H1 (cell line): ENCODE data around the gene CST7. TPM values are rescaled to one million over a fixed set of nuclear protein-coding genes. Genes with fewer than 3 reads are reported as not detected.
A peak's percentile ranks its signal among the peaks of the same experiment; 100 is the strongest.

ENCODE experiments used
- CTCF ChIA-PET: fragments of 300-600 bp; sonication (Branson Sonifier 250); formaldehyde crosslinking; loops from one replicate; lab custom pipeline; 2021; ENCODE audit not compliant: partially characterized antibody; lab: Charles Lee
- POLR2A ChIA-PET: fragments of 300-600 bp; sonication (Branson Sonifier 250); formaldehyde crosslinking; loops from one replicate; lab custom pipeline; 2021; ENCODE audit warnings: inconsistent platforms; ENCODE audit not compliant: partially characterized antibody; lab: Charles Lee
- DNase-seq, 2 experiments: peaks; one replicate each; pipeline versions ENCODE4 v3.0.0 to v3.0.0-alpha.2; 2010 to 2022; ENCODE audit warnings: low spot score in 2 of 2, low read depth in 1 of 2, mixed read lengths in 1 of 2
- FAIRE-seq: peaks from 2 replicates; lab custom pipeline; 2011; peaks lifted over from hg19 to GRCh38; lab: Jason Lieb, UNC
- H2AFZ ChIP-seq: 2 replicates; pipeline ENCODE4 v1.8.1; 2012; ENCODE audit warnings: low read length, inconsistent platforms
- H2AK5ac ChIP-seq: 2 replicates; pipeline ENCODE4 v1.6.1; 2013; ENCODE audit warnings: low read depth, low read length
- H2BK120ac ChIP-seq: replicated peaks from 2 replicates; pipeline ENCODE3; 2013; ENCODE audit warnings: low read depth, low read length, inconsistent platforms
- H2BK12ac ChIP-seq: 2 replicates; pipeline ENCODE4 v1.6.1; 2013; ENCODE audit warnings: low read depth, low read length
- H2BK15ac ChIP-seq: 2 replicates; pipeline ENCODE4 v1.6.1; 2013; ENCODE audit warnings: low read length
- H2BK20ac ChIP-seq: 2 replicates; pipeline ENCODE4 v1.6.1; 2013; ENCODE audit warnings: low read length
- H2BK5ac ChIP-seq: 2 replicates; pipeline ENCODE4 v1.6.1; 2013; ENCODE audit warnings: low read depth, low read length
- H3K14ac ChIP-seq: 2 replicates; pipeline ENCODE4 v1.6.1; 2013; ENCODE audit warnings: inconsistent platforms; ENCODE audit not compliant: insufficient read length
- H3K18ac ChIP-seq: 2 replicates; pipeline ENCODE4 v1.6.1; 2013; ENCODE audit warnings: low read length; ENCODE audit errors: extremely low read depth
- H3K23ac ChIP-seq: 2 replicates; pipeline ENCODE4 v1.6.1; 2013; ENCODE audit warnings: inconsistent platforms; ENCODE audit not compliant: insufficient read length
- H3K23me2 ChIP-seq: 2 replicates; pipeline ENCODE4 v1.6.1; 2013; ENCODE audit warnings: low read depth, low read length
- H3K27ac ChIP-seq: 2 replicates; pipeline ENCODE4 v1.6.1; 2011; ENCODE audit warnings: low read depth, low read length, inconsistent platforms
- H3K27me3 ChIP-seq, 4 experiments: replicated peaks in 1 of 4; 1 replicate in 1 of 4; 2 replicates in 3 of 4; pipeline versions ENCODE4 v1.6.1 to v1.8.1; 2011 to 2013; ENCODE audit warnings: low read length in 3 of 4, mild to moderate bottlenecking in 3 of 4, inconsistent platforms in 2 of 4, mixed read lengths in 2 of 4, moderate library complexity in 1 of 4; ENCODE audit not compliant: control insufficient read depth in 3 of 4, insufficient read depth in 3 of 4; ENCODE audit errors: extremely low read depth in 1 of 4
- H3K36me3 ChIP-seq, 4 experiments: 2 replicates each; pipeline versions ENCODE4 v1.6.1 to v1.8.1; 2011 to 2013; ENCODE audit warnings: mild to moderate bottlenecking in 4 of 4, low read length in 3 of 4, moderate library complexity in 2 of 4, control low read depth in 1 of 4, inconsistent platforms in 1 of 4; ENCODE audit not compliant: insufficient read depth in 4 of 4, control insufficient read depth in 2 of 4
- H3K4ac ChIP-seq: replicated peaks from 2 replicates; pipeline ENCODE3; 2013; ENCODE audit warnings: low read length, low read depth, mixed read lengths, inconsistent platforms; ENCODE audit not compliant: insufficient read length
- H3K4me1 ChIP-seq, 4 experiments: replicated peaks in 1 of 4; 1 replicate in 1 of 4; 2 replicates in 3 of 4; pipeline versions ENCODE4 v1.6.1 to v1.8.1; 2011 to 2013; ENCODE audit warnings: low read length in 3 of 4, inconsistent platforms in 2 of 4, mixed read lengths in 1 of 4; ENCODE audit not compliant: insufficient read depth in 4 of 4, control insufficient read depth in 3 of 4
- H3K4me2 ChIP-seq, 2 experiments: 2 replicates each; pipeline versions ENCODE4 v1.6.1 to v1.8.1; 2011 to 2013; ENCODE audit warnings: low read depth in 2 of 2, low read length in 2 of 2, control low read depth in 1 of 2, inconsistent platforms in 1 of 2, mild to moderate bottlenecking in 1 of 2; ENCODE audit not compliant: insufficient read depth in 1 of 2
- H3K4me3 ChIP-seq, 4 experiments: fragments of 200-600, 300-600 bp in 1 of 4; sonication (generic), shearing (Covaris generic), sonication (Bioruptor Twin) in 1 of 4; 2 replicates each; pipeline versions ENCODE4 v1.5.1 to v1.8.1; 2011 to 2016; ENCODE audit warnings: low read length in 4 of 4, low read depth in 3 of 4, control low read depth in 2 of 4, inconsistent platforms in 2 of 4, mild to moderate bottlenecking in 2 of 4, mixed read lengths in 1 of 4, moderate library complexity in 1 of 4; ENCODE audit not compliant: insufficient read depth in 2 of 4; ENCODE audit errors: extremely low read depth in 1 of 4
- H3K56ac ChIP-seq: replicated peaks from 2 replicates; pipeline ENCODE3; 2013; ENCODE audit warnings: low read depth, mild to moderate bottlenecking, mixed read lengths, low read length, inconsistent platforms; ENCODE audit not compliant: insufficient read length
- H3K79me1 ChIP-seq: 2 replicates; pipeline ENCODE4 v1.6.1; 2013; ENCODE audit warnings: low read depth, low read length, control low read depth
- H3K79me2 ChIP-seq, 2 experiments: 2 replicates each; pipeline versions ENCODE4 v1.6.1 to v1.8.1; 2012 to 2013; ENCODE audit warnings: low read length in 2 of 2, mild to moderate bottlenecking in 2 of 2, inconsistent platforms in 1 of 2; ENCODE audit not compliant: insufficient read depth in 2 of 2, control insufficient read depth in 1 of 2
- H3K9ac ChIP-seq, 4 experiments: replicated peaks in 1 of 4; 1 replicate in 1 of 4; 2 replicates in 3 of 4; pipeline versions ENCODE4 v1.6.1 to v1.8.1; 2011 to 2013; ENCODE audit warnings: low read depth in 3 of 4, low read length in 3 of 4, control low read depth in 2 of 4, mild to moderate bottlenecking in 2 of 4, moderate library complexity in 2 of 4, inconsistent platforms in 1 of 4; ENCODE audit errors: extremely low read depth in 1 of 4
- H3K9me3 ChIP-seq, 2 experiments: 2 replicates each; pipeline versions ENCODE4 v1.6.1 to v1.8.1; 2012 to 2013; ENCODE audit warnings: mild to moderate bottlenecking in 2 of 2, moderate library complexity in 2 of 2, control low read depth in 1 of 2, inconsistent platforms in 1 of 2, low read depth in 1 of 2, low read length in 1 of 2, mixed read lengths in 1 of 2; ENCODE audit not compliant: insufficient read depth in 2 of 2
- H4K20me1 ChIP-seq, 2 experiments: replicated peaks in 1 of 2; 2 replicates each; pipeline versions ENCODE3 to v1.8.1; 2011 to 2013; ENCODE audit warnings: inconsistent platforms in 2 of 2, low read length in 2 of 2, mild to moderate bottlenecking in 1 of 2; ENCODE audit not compliant: insufficient read depth in 2 of 2, control insufficient read depth in 1 of 2
- H4K5ac ChIP-seq: 2 replicates; pipeline ENCODE4 v1.6.1; 2013; ENCODE audit warnings: low read length, low read depth, mixed read lengths, inconsistent platforms; ENCODE audit not compliant: insufficient read length
- H4K8ac ChIP-seq: 2 replicates; pipeline ENCODE4 v1.8.0; 2013; ENCODE audit warnings: mild to moderate bottlenecking, moderate library complexity, low read length, inconsistent platforms; ENCODE audit not compliant: insufficient read depth; ENCODE audit errors: extremely low read depth
- H4K91ac ChIP-seq: replicated peaks from 2 replicates; pipeline ENCODE3; 2013; ENCODE audit warnings: low read length, mixed read lengths, inconsistent platforms; ENCODE audit not compliant: insufficient read length
- CTBP2 ChIP-seq: IDR thresholded peaks from 2 replicates; pipeline ENCODE4 v1.7.0; 2011; ENCODE audit warnings: borderline replicate concordance, mild to moderate bottlenecking, moderate library complexity, mixed read lengths, low read length; ENCODE audit not compliant: insufficient read depth, insufficient read length
- TEAD4 ChIP-seq: IDR thresholded peaks from 2 replicates; pipeline ENCODE4 v1.6.1; 2012; ENCODE audit warnings: low read depth, low read length, inconsistent platforms, mixed read lengths
- WGBS, 2 experiments: shearing (Covaris generic) in 1 of 2; methylation state at CpG; one replicate each; pipeline versions ENCODE4 v1.1.6 to v1.1.7; 2013 to 2015; ENCODE audit warnings: low lambda C conversion rate in 2 of 2, mixed read lengths in 2 of 2, inconsistent platforms in 1 of 2, low coverage in 1 of 2, missing lambda C conversion rate in 1 of 2; ENCODE audit not compliant: insufficient replicate concordance in 2 of 2, insufficient coverage in 1 of 2, insufficient read length in 1 of 2; ENCODE audit errors: extremely low coverage in 1 of 2, missing lambda C conversion rate in 1 of 2; 5-methylcytosine and 5-hydroxymethylcytosine counted together
- polyA plus RNA-seq, 7 experiments: library from polyadenylated mRNA; depleted of rRNA in 3 of 7; stranded (reverse) in 5 of 7; unstranded in 2 of 7; fragments of >200 nt in 5 of 7; fragments of 200-250 nt in 2 of 7; gene quantifications; 1 replicate in 5 of 7; 2 replicates in 1 of 7; 4 replicates in 1 of 7; pipeline versions ENCODE4 v1.2.1 to v1.2.3, GENCODE V29; 2011 to 2013; ENCODE audit warnings: missing spikeins in 2 of 7, mixed read lengths in 2 of 7
- total RNA-seq: library from RNA; stranded (reverse); fragmentation: NEBNext Ultra II Directional; extraction: Animal tissue kit (Norgen Biotek cat#: 25700); gene quantifications from 2 replicates; pipeline ENCODE4 v1.2.1, GENCODE V29; 2021

CST7 gene
- total and polyA plus RNA-seq, 2 of the 8 experiments (the other 6 are each of a cell fraction or from before 2014, with no cell fraction given): not detected

- peaks cover 3 to 23% of the 10 kb centered on the region in 2 experiments; a peak in 3 of 4 replicates for H3K79me2 ChIP-seq
- peaks cover 0 to 2% (median 0%) of the 10 kb centered on the region in 4 experiments; a peak in 2 of 7 replicates for H3K27me3 ChIP-seq
- no peak overlapping the region for H2BK15ac ChIP-seq
- peaks cover 0 to 4% of the 10 kb centered on the region in 2 experiments for H4K20me1 ChIP-seq
- H4K5ac ChIP-seq: no peak overlapping the region
- no peak overlapping the region for H2BK20ac ChIP-seq
- H3K27ac ChIP-seq: no peak overlapping the region
- H3K4me3 ChIP-seq: no peak overlapping the region
- WGBS, 2 experiments: 53% methylated on average over 20 of the region's 20 CpGs; no CpG with 5 or more reads in 1 of the 2 experiments
- no peak overlapping the region for H2BK120ac ChIP-seq
- POLR2A ChIA-PET: interaction anchor here (0.9 to 1.9 kb wide), 2 partner anchors 70 to 546 kb away, joined by 3 to 8 read pairs; no protein-coding TSS in a partner anchor
- no peak overlapping the region for H4K8ac ChIP-seq
- no peak overlapping the region for H2BK12ac ChIP-seq
- no peak overlapping the region for H2AK5ac ChIP-seq
- H3K9ac ChIP-seq: no peak overlapping the region
- no peak overlapping the region for H3K18ac ChIP-seq
- peak; percentile 31 to 89 for DNase-seq
- no peak overlapping the region for H3K4ac ChIP-seq
- H4K91ac ChIP-seq: no peak overlapping the region
- no peaks in the 10 kb centered on the region for H3K79me1 ChIP-seq
- no peak overlapping the region for H3K14ac ChIP-seq
- no peak overlapping the region for H2AFZ ChIP-seq
- H3K23ac ChIP-seq: no peak overlapping the region
- H3K4me1 ChIP-seq: peaks cover 0 to 7% (median 0%) of the 10 kb centered on the region in 4 experiments; a peak in 1 of 7 replicates
- FAIRE-seq: peak; percentile 72
- H3K23me2 ChIP-seq: peaks cover 3% of the 10 kb centered on the region
- no peaks in the 10 kb centered on the region for H3K9me3 ChIP-seq
- no peak overlapping the region for H3K4me2 ChIP-seq
- no peaks in the 10 kb centered on the region for H3K36me3 ChIP-seq
- H2BK5ac ChIP-seq: no peak overlapping the region
- CTCF ChIA-PET: interaction anchor here (0.7 to 4.0 kb wide), 26 partner anchors 9 to 414 kb away, joined by 3 to 121 read pairs (median 4); partner anchors contain the start of gene ACSS1
- H3K56ac ChIP-seq: no peak overlapping the region
- TF ChIP-seq CTBP2 (no peak), TEAD4 (no peak)
Measured at GRCh38 chr20:24994470-24995368, 45.6 kb downstream of the CST7 start.
